ENCODE data around the gene ARHGEF28.

GRCh38 chr5:73783828-73784227 lies 157.8 kb downstream of the ARHGEF28 start:
- no peak for TF ChIP-seq CTCF (IDR thresholded peaks at IDR 0.05)
- TF ChIP-seq POLR2AphosphoS5 (IDR thresholded peaks at IDR 0.05): no peak
- no peak for TF ChIP-seq EP300 (IDR thresholded peaks at IDR 0.05)
